AML-193 (cell line): ENCODE data around the gene OSBPL3.
"Not testable (repeated sequence)": the region's sequence is repeated elsewhere in the genome, so short reads cannot be mapped to it uniquely, and the experiment has no call there.

ENCODE experiments used
- DNase-seq, 2 experiments: peaks; one replicate each; lab custom pipeline; 2025; lab: John Stamatoyannopoulos, UW

OSBPL3 gene

GRCh38 chr7:24979863-24980533, at the start of gene OSBPL3:
Gene OSBPL3, minus strand, starts transcription at chr7:24980178. Its CDS starts 87,706 bp downstream, at chr7:24892472.
- peak; percentile 74 to 83 for DNase-seq

- no peak for DNase-seq
Observed at GRCh38 chr7:25029075-25029474, 49.1 kb upstream of the OSBPL3 start.

GRCh38 chr7:25028370-25029021, 48.5 kb upstream of the OSBPL3 start:
- DNase-seq, result no peak

GRCh38 chr7:25026156-25026555, 46.2 kb upstream of the OSBPL3 start:
- no peak for DNase-seq

GRCh38 chr7:25025218-25025671, 45.3 kb upstream of the OSBPL3 start:
- no peak for DNase-seq

GRCh38 chr7:25024066-25024465, 44.1 kb upstream of the OSBPL3 start:
- DNase-seq, result no peak

GRCh38 chr7:25017671-25018070, 37.7 kb upstream of the OSBPL3 start:
- not testable (repeated sequence) for DNase-seq

- DNase-seq, result no peak
Observed at GRCh38 chr7:25014756-25015155, 34.8 kb upstream of the OSBPL3 start.

GRCh38 chr7:25012710-25013109, 32.7 kb upstream of the OSBPL3 start:
- not testable (repeated sequence) for DNase-seq

GRCh38 chr7:25012254-25012653, 32.3 kb upstream of the OSBPL3 start:
- DNase-seq, result no peak

- DNase-seq, result no peak
Observed at GRCh38 chr7:25009257-25009656, 29.3 kb upstream of the OSBPL3 start.

- no peak for DNase-seq
Observed at GRCh38 chr7:25007668-25008067, 27.7 kb upstream of the OSBPL3 start.

- no peak for DNase-seq
Observed at GRCh38 chr7:25006276-25006675, 26.3 kb upstream of the OSBPL3 start.

- no peak for DNase-seq
Observed at GRCh38 chr7:25005658-25006057, 25.7 kb upstream of the OSBPL3 start.

- no peak for DNase-seq
Observed at GRCh38 chr7:25002786-25003185, 22.8 kb upstream of the OSBPL3 start.

GRCh38 chr7:24995466-24995865, 15.5 kb upstream of the OSBPL3 start:
- DNase-seq, result no peak

- DNase-seq, result no peak
Observed at GRCh38 chr7:24992314-24992713, 12.3 kb upstream of the OSBPL3 start.

- no peak for DNase-seq
Observed at GRCh38 chr7:24991353-24991752, 11.4 kb upstream of the OSBPL3 start.

GRCh38 chr7:24987331-24987842, 7.4 kb upstream of the OSBPL3 start:
- DNase-seq, result no peak

GRCh38 chr7:24982917-24983316, 2.9 kb upstream of the OSBPL3 start:
- no peak for DNase-seq

GRCh38 chr7:24981171-24981951, 1.4 kb upstream of the OSBPL3 start:
- no peak for DNase-seq

GRCh38 chr7:24980534-24981170, 674 bp upstream of the OSBPL3 start:
- peak; percentile 63 to 64 for DNase-seq
